Ovary (tissue), 9 donors: ENCODE results near the gene FAM216A. TPM values are rescaled to one million over a fixed set of nuclear protein-coding genes. Genes with fewer than 3 reads are reported as not detected.

ENCODE experiments used
- DNase-seq, 5 donors: peaks; one replicate each; pipeline ENCODE4 v3.0.0-alpha.2; 2019 to 2020
- H3K27ac ChIP-seq, 2 donors: fragments of 200-600 bp; one replicate each; pipeline versions ENCODE4 v1.5.1 to v1.8.0; 2019 to 2022
- H3K27me3 ChIP-seq: fragments of 200-600 bp; one replicate; pipeline ENCODE4 v1.8.0; 2022
- H3K36me3 ChIP-seq: fragments of 200-600 bp; sonication (generic); one replicate; pipeline ENCODE4 v1.5.1; 2019
- H3K4me1 ChIP-seq: one replicate; pipeline ENCODE4 v1.8.1; 2013; ENCODE audit warnings: mild to moderate bottlenecking, moderate library complexity; ENCODE audit not compliant: insufficient read depth
- H3K4me3 ChIP-seq: fragments of 200-600 bp; sonication (generic); one replicate; pipeline ENCODE4 v1.5.1; 2017
- H3K9me3 ChIP-seq, 2 donors: fragments of 200-600 bp in 1 of 2; sonication (generic) in 1 of 2; one replicate each; pipeline versions ENCODE4 v1.5.1 to v1.8.1; 2013 to 2019; ENCODE audit warnings: mild to moderate bottlenecking in 1 of 2, moderate library complexity in 1 of 2
- CTCF ChIP-seq, 3 donors: fragments of 450-650 bp in 2 of 3; fragments of 200-600 bp in 1 of 3; IDR thresholded peaks; one replicate each; pipeline versions ENCODE4 v1.5.1 to v1.8.0; 2016 to 2022; ENCODE audit warnings: antibody characterized with exemption in 3 of 3, mild to moderate bottlenecking in 1 of 3
- EP300 ChIP-seq: sonication (generic); formaldehyde crosslinking; IDR thresholded peaks from one replicate; pipeline ENCODE4 v1.6.1; 2017; ENCODE audit warnings: antibody characterized with exemption
- POLR2A ChIP-seq: fragments of 450-650 bp; IDR thresholded peaks from one replicate; pipeline ENCODE4 v1.6.1; 2017; ENCODE audit warnings: antibody characterized with exemption, mild to moderate bottlenecking, moderate library complexity
- WGBS, 3 donors: extraction: QIAGEN DNeasy Blood & Tissue Kit in 1 of 3; methylation state at CpG; one replicate each; pipeline versions ENCODE4 v1.1.5 to v1.1.7; 2013 to 2017; 5-methylcytosine and 5-hydroxymethylcytosine counted together
- intact Hi-C, 4 donors: fragments of 100-400 bp; cut with DNase I; formaldehyde crosslinking; loops; one replicate each; pipeline versions ENCODE4 v1.11.0 to v1.15.1; 2022 to 2023
- polyA plus RNA-seq, 2 donors: library from polyadenylated mRNA; stranded (reverse); fragments of 200-250 nt in 1 of 2; fragments of 350-450 nt in 1 of 2; fragmentation: Illumina TruSeq in 1 of 2; extraction: RNeasy Lipid Tissue Mini Kit (QIAGEN cat#74804) in 1 of 2; gene quantifications; one replicate each; pipeline ENCODE4 v1.2.3, GENCODE V29; 2013 to 2014
- total RNA-seq, 7 donors: library from RNA; depleted of rRNA in 2 of 7; stranded (reverse); fragments of >200 nt in 2 of 7; fragmentation: NEBNext Ultra II Directional in 3 of 7; extraction: Animal tissue kit (Norgen Biotek cat#: 25700) in 3 of 7; gene quantifications; one replicate each; pipeline versions ENCODE4 v1.1.0 to v1.2.4, GENCODE V29; 2016 to 2023
- donor health status: DM: no; HTN: no; CAD: no; lungs with moderate emphysema.
- donor health status: DM: no; HTN: no; CAD: no.
- donor health status: Bipolar disorder and iron deficiency.
- donor health status: DM: yes; HTN: yes; CAD: no.
- donor health status: DM: no; HTN: no; CAD: no.
- donor health status: DM: yes; HTN: yes; CAD: no.

FAM216A gene
- total and polyA plus RNA-seq, 9 donors = 6.5 to 12.3 (median 10.1) TPM

GRCh38 chr12:110501752-110502738, 33.4 kb downstream of the FAM216A start, which contains the start of the genes RAD9B and VPS29:
RAD9B (plus strand) TSS chr12:110502331; CDS start chr12:110502338, 7 bp downstream.
VPS29 (minus strand) TSS chr12:110502111; CDS start chr12:110502051, 60 bp downstream.
- TF ChIP-seq POLR2A (peak; percentile 72), EP300 (peak; percentile 11), CTCF (IDR thresholded peaks at IDR 0.05) (no peak)
- peak; percentile 96 to 98 (median 97) for DNase-seq
- no peaks in the 10 kb centered on the region for H3K9me3 ChIP-seq
- H3K27ac ChIP-seq = peak within 1 kb of the TSS; percentile 16 to 71
- H3K4me1 ChIP-seq = peaks cover 8% of the 10 kb centered on the region
- H3K27me3 ChIP-seq = no peaks in the 10 kb centered on the region
- intact Hi-C loops = no loop called here
- H3K4me3 ChIP-seq = peak within 1 kb of the TSS; percentile 92
- WGBS, 3 donors = 6 to 7% (median 6%) methylated on average over 61 of the region's 61 CpGs
- H3K36me3 ChIP-seq = no peaks in the 10 kb centered on the region

GRCh38 chr12:110503432-110503831, 34.8 kb downstream of the FAM216A start:
- H3K27me3 ChIP-seq = no peaks in the 10 kb centered on the region
- intact Hi-C loops = no loop called here
- WGBS, 3 donors = 64 to 78% (median 70%) methylated on average over 1 of the region's 1 CpG

GRCh38 chr12:110505332-110505731, 36.7 kb downstream of the FAM216A start:
- no peaks in the 10 kb centered on the region for H3K27me3 ChIP-seq
- WGBS, 3 donors = 69 to 74% (median 69%) methylated on average over 3 of the region's 3 CpGs
- H3K4me1 ChIP-seq = peaks cover 6% of the 10 kb centered on the region
- DNase-seq = no peak
- TF ChIP-seq EP300 (no peak), POLR2A (no peak), CTCF (IDR thresholded peaks at IDR 0.05) (no peak)
- H3K27ac ChIP-seq = no peak overlapping the region
- no peaks in the 10 kb centered on the region for H3K9me3 ChIP-seq
- H3K4me3 ChIP-seq = no peak overlapping the region
- H3K36me3 ChIP-seq = no peaks in the 10 kb centered on the region
- intact Hi-C loops = no loop called here

More at GRCh38 chr12:110503432-110503831, 34.8 kb downstream of the FAM216A start:
- DNase-seq = no peak
- H3K9me3 ChIP-seq = no peaks in the 10 kb centered on the region
- peaks cover 6% of the 10 kb centered on the region for H3K4me1 ChIP-seq
- no peaks in the 10 kb centered on the region for H3K36me3 ChIP-seq
- no peak for TF ChIP-seq EP300
- TF ChIP-seq CTCF (IDR thresholded peaks at IDR 0.05) = no peak
- no peak for TF ChIP-seq POLR2A
- no peak overlapping the region for H3K27ac ChIP-seq
- no peak overlapping the region for H3K4me3 ChIP-seq

GRCh38 chr12:110508071-110508586, 39.5 kb downstream of the FAM216A start:
- 86 to 92% (median 91%) methylated on average over 4 of the region's 4 CpGs for WGBS, 3 donors

More at GRCh38 chr12:110508071-110508586, 39.5 kb downstream of the FAM216A start:
- no peaks in the 10 kb centered on the region for H3K9me3 ChIP-seq
- no peaks in the 10 kb centered on the region for H3K36me3 ChIP-seq
- no peak overlapping the region for H3K4me3 ChIP-seq
- no peak for DNase-seq
- H3K4me1 ChIP-seq = no peaks in the 10 kb centered on the region
- no peak overlapping the region for H3K27ac ChIP-seq
- no peaks in the 10 kb centered on the region for H3K27me3 ChIP-seq
- intact Hi-C loops = no loop called here
- TF ChIP-seq POLR2A (no peak), EP300 (no peak), CTCF (IDR thresholded peaks at IDR 0.05) (no peak)
